Measurements from ENCODE around the gene HCFC1.
A peak's percentile ranks its signal among the peaks of the same experiment; 100 is the strongest.

Gene HCFC1

GRCh38 chrX:153956044-153956907 lies 15.3 kb downstream of the HCFC1 start:
- DNase-seq, result no peak

- no peak for DNase-seq
Measured at GRCh38 chrX:153955228-153955732, 16.3 kb downstream of the HCFC1 start.

GRCh38 chrX:153954558-153955227 lies 16.9 kb downstream of the HCFC1 start:
- DNase-seq, result no peak

GRCh38 chrX:153953892-153954557 lies 17.6 kb downstream of the HCFC1 start:
- peak; percentile 22 for DNase-seq

- DNase-seq, result peak; percentile 80
Measured at GRCh38 chrX:153953342-153953830, 18.2 kb downstream of the HCFC1 start.

- no peak for DNase-seq
Measured at GRCh38 chrX:153952373-153953026, 19.1 kb downstream of the HCFC1 start.

- no peak for DNase-seq
Measured at GRCh38 chrX:153951683-153952372, 19.8 kb downstream of the HCFC1 start.

- no peak for DNase-seq
Measured at GRCh38 chrX:153950127-153950526, 21.5 kb downstream of the HCFC1 start.

GRCh38 chrX:153948847-153949805 lies 22.5 kb downstream of the HCFC1 start:
- DNase-seq, result peak; percentile 51

GRCh38 chrX:153948002-153948466 lies 23.6 kb downstream of the HCFC1 start:
- DNase-seq, result no peak

- DNase-seq, result peak; percentile 92
Measured at GRCh38 chrX:153947009-153947769, 24.4 kb downstream of the HCFC1 start.

GRCh38 chrX:153945956-153946943 lies 25.4 kb downstream of the HCFC1 start:
- no peak for DNase-seq

- DNase-seq, result no peak
Measured at GRCh38 chrX:153944800-153945150, 26.8 kb downstream of the HCFC1 start.

- peak; percentile 78 for DNase-seq
Measured at GRCh38 chrX:153944140-153944799, 27.3 kb downstream of the HCFC1 start, which contains the start of gene RENBP. Gene RENBP (minus strand): TSS chrX:153944643. CDS start chrX:153944610, 33 bp downstream.

GRCh38 chrX:153941336-153942252 lies 30.0 kb downstream of the HCFC1 start:
- DNase-seq, result peak; percentile 86

GRCh38 chrX:153939573-153939972 lies 32.0 kb downstream of the HCFC1 start:
- no peak for DNase-seq

Data from hematopoietic multipotent progenitor cell treated with erythropoietin and hydrocortisone succinate and interleukin-3 and kit ligand, for 4 days (in vitro differentiated cells).